Keratinocyte (primary cell): Measurements from ENCODE around the gene GFAP.
A peak's percentile ranks its signal among the peaks of the same experiment; 100 is the strongest.

Experiments
- EZH2 ChIP-seq: IDR thresholded peaks from one replicate; pipeline ENCODE4 v1.6.1; 2012; ENCODE audit warnings: inconsistent platforms, mild to moderate bottlenecking, low read length, moderate library complexity
- TF ChIP-seq, protein P1 (sequence below), 3 experiments: IDR thresholded peaks in 1 of 3; conservative IDR thresholded peaks in 1 of 3; optimal IDR thresholded peaks in 1 of 3; 2 replicates in 2 of 3; 3 replicates in 1 of 3; pipeline versions ENCODE3 to v1.5.1; 2011; ENCODE audit warnings: low read length in 3 of 3, mild to moderate bottlenecking in 3 of 3, moderate library complexity in 2 of 3, control low read depth in 1 of 3, inconsistent platforms in 1 of 3; ENCODE audit not compliant: insufficient read depth in 2 of 3; ENCODE audit errors: extremely low read depth in 1 of 3

DNA sequence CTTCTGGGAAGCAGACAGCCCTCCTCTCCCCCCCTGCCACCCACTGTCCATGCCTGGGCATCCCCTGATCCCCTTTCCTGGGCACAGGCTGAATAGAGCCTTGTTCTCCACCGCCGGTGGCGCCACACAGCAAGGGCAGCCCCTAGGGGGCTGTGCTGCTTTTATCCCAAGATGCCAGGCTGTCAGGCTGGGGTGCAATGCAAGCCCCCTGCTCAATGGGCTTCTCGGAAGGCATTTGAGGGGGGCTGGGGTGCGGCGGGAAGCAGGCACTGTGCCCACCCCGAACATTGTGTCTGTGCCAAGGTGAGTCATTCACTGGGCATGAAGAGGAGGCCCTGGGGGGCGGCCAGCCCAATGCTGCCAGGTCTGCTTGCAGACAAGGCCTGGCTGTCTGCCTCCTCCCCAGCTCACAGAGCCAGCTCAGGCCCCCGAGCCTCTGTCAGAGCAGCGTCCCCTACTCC, 1.5 kb upstream of the GFAP start:
- TF ChIP-seq, protein P1, sequence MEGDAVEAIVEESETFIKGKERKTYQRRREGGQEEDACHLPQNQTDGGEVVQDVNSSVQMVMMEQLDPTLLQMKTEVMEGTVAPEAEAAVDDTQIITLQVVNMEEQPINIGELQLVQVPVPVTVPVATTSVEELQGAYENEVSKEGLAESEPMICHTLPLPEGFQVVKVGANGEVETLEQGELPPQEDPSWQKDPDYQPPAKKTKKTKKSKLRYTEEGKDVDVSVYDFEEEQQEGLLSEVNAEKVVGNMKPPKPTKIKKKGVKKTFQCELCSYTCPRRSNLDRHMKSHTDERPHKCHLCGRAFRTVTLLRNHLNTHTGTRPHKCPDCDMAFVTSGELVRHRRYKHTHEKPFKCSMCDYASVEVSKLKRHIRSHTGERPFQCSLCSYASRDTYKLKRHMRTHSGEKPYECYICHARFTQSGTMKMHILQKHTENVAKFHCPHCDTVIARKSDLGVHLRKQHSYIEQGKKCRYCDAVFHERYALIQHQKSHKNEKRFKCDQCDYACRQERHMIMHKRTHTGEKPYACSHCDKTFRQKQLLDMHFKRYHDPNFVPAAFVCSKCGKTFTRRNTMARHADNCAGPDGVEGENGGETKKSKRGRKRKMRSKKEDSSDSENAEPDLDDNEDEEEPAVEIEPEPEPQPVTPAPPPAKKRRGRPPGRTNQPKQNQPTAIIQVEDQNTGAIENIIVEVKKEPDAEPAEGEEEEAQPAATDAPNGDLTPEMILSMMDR (optimal IDR thresholded peaks at IDR 0.05 in 1 of 3, IDR thresholded peaks at IDR 0.05 in 1 of 3, conservative IDR thresholded peaks at IDR 0.05 in 1 of 3; ENCODE audit: extremely low read depth in 1 of 3, insufficient read depth in 2 of 3, low read length in 3 of 3): peak in 2 of 3 experiments; percentile 8 to 10
- TF ChIP-seq EZH2: no peak
